NCI-H774 (cell line): ENCODE results near the gene SLC39A11.
A peak's percentile ranks its signal among the peaks of the same experiment; 100 is the strongest.
"Not testable (repeated sequence)": the region's sequence is repeated elsewhere in the genome, so short reads cannot be mapped to it uniquely, and the experiment has no call there.

Experiments
- DNase-seq: peaks from one replicate; lab custom pipeline; 2025; lab: John Stamatoyannopoulos, UW

The SLC39A11 gene

DNA sequence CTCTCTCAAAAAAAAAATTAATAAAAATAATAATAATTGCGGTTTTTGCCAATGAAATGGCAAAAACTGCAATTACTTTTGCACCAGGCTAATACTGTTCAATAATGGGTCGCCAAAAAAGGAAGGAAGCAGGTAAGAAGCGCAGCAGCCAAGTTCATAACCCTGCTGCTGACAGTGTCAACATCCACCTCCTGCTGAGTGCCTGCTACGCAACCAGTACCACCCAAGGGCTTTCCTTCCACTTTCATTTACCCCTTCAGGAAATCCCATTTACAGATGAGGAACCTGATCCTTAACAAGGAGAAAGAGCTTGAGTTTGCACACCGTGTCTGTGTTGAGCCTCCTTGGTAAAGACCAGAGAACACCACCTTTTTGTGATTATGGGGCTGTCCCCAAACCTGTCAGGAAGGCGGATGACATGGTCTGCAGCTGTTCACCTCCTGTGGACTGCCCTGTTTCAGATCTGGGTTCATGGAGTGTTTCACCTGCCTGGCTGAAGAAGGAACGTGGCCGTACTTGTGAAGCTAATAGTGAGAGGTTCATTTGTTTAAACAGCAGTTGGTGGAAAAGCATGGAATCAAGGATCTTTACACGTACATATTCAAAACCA lies 378.0 kb downstream of the SLC39A11 start:
- peak; percentile 34 for DNase-seq

DNA sequence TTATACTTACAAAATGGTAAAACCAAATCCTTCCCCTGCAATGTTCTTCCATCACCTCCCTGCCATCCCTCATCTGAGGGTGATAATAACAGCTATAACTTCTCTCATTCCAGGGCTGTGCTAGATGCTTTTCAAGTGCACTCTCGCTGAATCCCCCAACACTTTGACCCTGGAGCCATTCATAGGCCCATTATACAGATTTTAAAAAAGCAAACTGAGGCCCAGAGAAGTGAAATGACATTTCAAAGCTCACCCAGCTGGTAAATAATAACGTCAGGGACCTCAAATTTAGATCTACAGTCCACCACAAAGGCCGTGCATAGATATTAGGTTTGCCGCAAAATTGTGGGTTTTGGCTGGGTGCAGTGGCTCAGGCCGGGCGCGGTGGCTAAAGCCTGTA lies 378.8 kb downstream of the SLC39A11 start:
- no peak for DNase-seq

DNA sequence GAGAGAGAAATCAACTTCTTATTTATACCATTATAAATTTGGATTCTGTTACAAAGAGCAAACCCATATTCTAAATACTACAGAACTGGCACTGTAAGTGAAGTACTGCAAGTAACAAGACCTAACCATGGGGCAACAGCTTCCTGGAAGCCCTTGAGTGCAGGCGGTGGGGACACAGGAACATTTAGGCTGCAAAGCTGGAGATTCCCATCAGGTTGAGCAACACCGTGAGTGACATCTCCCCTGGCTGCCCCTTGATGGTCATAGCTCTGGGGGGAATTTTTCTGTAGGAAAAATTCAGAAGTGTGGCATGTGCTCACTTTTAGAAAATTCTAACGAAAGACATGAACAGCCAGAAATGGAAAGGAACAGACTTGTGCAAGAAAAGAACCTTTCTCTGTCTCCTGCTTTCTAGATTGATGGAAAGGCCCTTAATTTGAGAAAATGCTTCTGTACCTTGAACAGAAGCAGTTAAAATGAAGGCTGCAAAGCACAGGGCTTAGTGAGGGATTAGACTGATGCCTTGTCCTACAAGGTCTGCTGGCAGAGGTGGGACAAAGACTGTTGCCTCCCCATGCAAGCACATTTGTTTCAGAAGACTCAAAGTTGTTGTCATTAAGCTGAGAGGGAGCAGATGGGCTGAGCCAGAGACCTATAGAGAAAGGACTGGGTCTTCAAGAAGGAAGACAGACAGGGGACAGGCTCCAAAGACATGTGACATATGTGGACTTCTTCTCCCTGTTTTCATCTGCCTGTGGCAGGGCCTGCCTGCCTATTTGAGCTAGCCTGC lies 380.8 kb downstream of the SLC39A11 start:
- DNase-seq = no peak

DNA sequence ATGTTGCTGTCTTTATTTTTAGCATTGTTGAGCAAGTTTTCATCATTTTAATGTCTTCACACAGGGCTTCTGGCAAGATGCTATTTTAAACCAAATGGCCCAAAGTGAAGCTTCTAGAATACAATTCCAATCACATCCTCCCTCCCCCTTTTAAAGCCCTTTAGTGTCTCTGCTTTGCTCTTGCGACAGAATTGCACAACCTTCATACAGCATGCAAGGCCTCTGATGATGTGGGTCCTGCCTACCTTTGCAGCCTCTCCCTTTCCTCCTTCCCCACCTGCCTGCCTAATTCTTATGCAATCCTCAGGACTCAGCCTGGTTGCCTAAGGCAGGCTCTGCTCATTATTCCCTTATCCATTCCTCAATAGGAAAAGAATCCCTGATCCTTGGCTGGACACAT lies 381.7 kb downstream of the SLC39A11 start:
- no peak for DNase-seq

DNA sequence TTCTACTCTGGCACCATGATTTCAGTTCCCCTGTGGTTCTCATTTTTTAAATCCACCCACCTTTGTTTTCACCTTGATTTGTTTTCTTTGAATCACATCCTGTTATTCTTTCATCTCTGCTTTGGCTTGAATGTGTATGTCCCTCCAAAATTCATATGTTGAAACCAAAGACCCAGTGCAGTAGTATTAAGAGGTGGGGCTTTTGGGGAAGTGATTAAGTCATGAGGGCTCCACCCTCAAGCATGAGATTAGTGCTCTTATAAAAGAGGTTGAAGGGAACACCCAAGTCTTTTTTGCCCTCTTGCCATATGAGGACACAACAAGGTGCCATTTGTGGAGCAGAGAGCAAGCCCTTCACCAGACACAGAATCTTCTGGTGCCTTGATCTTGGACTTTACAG lies 382.3 kb downstream of the SLC39A11 start:
- no peak for DNase-seq

DNA sequence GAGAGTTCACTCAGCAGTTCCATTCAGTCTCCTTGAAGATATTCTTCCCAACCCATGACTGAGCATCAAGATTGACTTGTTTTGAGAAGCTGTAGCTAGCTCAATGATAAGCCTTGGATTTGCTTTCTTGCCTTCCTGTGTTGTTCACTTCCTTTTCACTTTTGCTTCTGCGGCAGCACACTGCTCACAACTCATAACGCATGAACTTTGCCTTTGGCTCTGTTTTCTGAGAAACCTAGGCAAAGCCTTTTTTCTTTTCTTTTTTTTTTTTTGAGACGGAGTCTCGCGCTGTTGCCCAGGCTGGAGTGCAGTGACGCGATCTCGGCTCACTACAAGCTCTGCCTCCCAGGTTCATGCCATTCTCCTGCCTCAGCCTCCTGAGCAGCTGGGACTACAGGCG lies 383.8 kb downstream of the SLC39A11 start:
- not testable (repeated sequence) for DNase-seq

DNA sequence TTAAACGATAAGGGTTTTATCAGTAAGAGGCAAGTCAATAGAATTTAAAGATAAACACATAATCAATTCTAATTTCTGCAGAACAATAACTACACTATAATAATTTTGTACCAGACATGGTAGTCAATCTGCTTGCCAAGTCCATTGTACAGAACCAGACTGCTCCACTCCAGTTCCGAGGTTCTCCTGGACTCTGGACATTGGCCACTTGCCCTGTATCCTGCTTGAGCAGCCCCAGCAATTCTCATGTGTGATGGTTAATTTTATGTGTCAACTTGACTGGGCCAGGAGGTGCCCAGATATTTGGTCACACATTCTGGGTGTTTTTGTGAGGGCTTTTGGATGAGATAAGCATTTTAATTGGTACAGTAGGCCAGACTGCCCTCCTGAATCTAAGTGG lies 384.6 kb downstream of the SLC39A11 start:
- DNase-seq = no peak

DNA sequence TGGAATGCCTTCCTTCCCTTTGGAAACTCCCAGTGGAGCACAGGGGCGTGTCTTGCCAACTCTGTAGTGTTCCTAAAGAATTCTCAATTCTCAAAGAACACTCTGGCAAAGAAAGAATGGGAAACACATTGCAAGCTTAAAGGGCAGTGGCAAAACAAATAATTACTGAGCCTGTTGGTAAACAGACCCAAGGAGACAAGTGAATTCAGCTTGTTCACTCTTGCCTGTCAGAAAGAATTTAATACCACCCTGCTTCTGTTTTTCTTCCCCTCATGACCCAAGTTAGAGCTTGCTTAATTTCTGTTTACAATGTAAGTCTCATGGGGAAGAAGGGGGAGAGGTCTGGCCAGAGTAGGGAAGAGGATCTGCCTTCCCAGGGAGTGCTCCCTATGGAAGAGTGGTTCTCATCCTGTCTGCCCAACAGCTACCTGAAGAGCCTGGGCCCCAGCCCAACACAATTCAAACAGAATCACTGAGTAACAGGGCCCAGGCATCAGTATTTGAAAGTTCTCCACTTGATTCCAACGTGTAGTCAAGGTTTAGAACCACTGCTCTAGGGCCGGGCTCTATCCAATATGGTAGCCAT lies 386.0 kb downstream of the SLC39A11 start:
- DNase-seq = no peak

DNA sequence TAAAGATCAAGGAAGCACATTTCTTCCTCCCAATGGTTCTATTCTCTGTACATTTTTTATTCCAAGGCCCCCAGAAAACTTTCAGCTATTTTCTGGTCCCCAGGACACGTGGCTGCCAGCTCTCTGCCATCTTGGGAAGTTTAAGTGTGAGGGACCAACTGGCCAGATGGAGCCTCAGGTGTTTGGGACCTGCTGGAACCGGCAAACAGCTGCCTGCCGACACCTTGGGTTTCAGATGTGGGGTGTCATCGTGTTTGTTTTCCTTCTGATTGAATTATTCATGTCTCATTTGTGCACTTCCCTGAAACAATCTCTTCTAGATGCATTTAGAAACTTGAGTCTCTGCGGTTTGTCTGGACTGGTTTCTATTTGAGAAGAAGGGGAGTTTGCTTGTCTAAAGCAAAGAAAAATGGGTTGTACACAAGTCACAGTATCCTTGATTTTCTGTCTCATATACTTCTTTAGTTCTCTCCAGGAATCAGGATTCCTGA lies 386.5 kb downstream of the SLC39A11 start:
- DNase-seq = no peak

DNA sequence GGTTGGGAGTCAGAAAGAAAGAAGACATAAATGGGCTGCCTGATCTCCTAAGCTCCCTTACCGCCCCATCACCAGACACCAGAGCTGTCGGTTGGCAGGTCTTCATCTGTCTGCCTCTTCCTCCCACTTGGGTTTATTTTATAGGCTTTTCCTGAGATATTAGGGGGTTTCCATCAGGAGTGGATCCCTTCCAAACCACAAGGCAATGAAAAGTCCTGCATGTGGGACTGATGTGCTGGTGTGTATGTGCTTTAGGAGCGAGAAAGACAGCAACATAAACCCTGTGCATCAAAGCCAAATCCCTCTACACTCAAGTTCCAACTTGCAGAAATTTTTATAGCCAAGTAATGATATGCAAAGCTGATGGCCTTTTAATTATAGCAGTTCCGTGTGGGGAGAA lies 389.5 kb downstream of the SLC39A11 start:
- no peak for DNase-seq

DNA sequence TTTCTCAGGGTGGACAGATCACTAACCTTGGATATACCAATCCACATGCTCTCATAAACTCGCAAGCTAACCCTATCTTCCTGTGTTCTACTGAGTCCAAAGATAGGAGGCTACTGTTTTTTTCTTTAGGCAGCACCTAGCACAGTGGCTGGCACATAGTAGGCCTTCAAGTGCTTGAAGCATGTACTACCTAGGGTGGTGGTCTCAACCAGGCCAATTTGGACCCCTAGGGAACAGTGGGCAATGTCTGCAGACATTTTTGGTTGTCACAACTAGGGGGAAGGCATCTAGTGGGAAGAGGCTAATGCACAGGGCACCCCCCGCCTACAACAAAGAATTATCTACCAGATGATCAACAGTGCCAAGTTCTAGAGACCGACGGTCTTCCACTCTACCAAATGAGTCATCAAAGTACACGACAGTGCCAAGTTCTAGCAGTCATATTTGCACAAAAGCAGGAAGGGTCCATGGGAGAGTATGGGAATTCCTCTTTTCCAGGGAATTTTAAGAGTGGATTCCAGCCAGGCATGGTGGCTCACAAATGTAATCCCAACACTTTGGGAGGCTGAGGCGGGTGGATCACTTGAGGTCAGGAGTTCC lies 390.3 kb downstream of the SLC39A11 start:
- DNase-seq = no peak

DNA sequence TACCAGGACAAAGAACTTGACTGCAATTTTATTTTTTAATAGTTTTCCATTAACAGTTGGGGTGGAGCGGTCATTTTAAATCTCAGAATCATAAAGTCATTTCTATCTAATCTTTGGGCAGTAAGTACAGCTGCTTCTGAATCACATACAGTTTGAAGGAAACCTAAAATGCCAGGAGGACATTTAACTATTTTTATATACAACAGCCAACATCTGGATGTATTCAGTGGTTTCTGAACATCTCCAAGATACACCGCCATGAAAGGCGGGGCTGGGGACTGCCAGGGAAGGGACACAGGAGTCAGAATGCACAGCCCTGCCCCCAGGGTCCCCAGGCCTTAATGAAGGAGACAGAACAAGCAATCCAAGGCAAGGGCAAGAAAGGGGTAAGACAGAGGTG lies 392.3 kb downstream of the SLC39A11 start:
- no peak for DNase-seq

DNA sequence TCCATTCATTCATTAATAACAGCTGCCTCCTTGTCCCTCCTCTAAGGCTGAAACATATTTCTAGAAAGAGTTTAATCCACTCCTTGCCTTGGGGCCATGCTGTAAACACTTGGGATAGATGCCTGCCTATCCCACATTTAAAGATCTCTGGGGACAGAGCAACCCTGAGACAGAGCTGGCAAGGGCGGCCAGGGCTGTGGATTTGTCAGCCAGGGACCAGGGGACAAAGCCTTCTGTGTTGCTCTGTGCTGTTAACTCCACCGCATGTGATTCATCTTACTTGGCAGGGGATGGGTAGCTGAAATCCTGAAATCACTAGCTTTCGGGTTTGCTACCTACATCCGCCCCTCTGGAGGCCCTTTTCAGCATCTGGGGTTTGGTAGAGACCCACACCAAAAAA lies 392.9 kb downstream of the SLC39A11 start:
- DNase-seq = no peak

DNA sequence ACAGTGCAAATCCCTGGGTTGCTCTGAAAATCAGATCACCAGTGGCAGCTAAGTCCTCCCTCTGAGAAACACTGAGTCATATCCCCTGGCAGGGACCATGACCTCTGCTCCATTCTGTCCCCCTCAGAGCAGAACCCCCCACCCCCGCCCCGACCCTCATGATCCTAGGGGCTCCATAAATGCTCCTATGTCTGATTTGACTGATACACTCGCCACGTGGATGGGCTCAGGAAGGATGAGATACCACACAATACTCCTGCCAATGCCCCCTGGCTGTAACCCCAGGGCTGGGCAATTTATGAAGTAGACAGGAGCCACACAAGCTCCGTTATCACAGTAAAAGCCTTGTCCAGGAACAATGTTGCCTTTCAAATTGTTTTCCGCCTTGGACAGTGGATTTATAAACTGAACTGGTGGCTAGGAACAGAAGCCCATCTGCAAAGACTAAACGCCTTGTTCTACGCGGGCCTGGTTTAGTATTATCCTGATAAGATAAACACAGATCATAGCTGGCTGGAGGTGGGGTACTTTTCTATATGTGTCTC lies 394.8 kb downstream of the SLC39A11 start:
- no peak for DNase-seq

DNA sequence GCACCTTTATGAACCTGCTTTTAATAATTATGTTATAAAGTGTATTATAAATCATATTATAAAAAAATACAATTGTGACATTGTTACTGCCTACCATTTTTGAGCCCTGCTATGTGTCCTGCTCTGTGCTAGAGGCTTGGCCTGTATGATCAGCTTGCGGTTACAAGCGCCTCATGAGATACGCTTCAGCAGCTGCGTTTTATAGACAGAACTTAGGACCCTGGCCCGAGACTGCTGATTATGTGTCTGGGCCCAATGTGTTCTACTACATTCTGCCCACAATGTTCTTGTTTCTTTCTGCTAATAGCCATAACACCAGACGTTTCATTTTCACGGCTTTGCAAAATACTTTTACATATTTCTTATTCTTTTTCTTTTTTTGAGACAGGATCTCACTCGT lies 395.8 kb downstream of the SLC39A11 start:
- no peak for DNase-seq

DNA sequence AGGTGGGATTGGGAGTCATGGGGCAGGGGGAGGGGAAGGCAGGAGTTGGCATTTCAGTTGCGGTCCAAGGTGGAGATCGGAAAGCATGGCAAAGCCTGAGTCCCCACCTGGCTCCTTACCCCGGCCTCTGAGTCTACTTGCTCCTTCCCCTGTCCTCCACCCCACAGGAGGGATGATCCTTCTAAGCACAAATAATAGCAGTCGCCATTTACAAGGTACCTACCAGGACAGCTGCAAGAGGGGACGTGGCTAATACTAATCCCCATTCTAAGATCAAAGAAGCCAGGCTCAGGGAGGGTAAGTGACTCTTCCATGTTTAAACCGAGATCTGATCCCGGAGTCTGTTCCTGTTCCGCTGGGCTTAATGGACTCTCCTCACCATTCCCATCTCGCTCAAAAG lies 396.3 kb downstream of the SLC39A11 start:
- DNase-seq = no peak

DNA sequence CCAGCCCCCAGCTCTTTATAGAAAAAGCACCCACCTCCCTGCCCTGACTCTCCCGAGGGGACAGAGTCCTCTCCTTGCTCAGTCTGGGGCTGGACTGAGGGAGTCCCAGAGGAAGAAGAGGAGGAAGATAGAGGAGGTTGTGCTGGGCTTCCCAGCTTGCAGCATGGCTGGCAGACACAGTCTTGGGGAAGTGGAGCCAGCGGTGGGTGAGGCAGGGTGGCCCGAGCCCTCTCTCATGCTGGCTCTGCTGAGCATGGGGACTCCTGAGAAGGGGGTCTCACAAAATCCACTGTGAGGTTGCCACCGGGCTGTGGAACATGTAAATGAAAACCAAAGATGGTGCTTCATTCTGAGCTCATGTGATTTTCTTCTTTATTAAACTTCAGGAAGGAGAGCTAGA lies 398.5 kb downstream of the SLC39A11 start:
- DNase-seq = no peak

DNA sequence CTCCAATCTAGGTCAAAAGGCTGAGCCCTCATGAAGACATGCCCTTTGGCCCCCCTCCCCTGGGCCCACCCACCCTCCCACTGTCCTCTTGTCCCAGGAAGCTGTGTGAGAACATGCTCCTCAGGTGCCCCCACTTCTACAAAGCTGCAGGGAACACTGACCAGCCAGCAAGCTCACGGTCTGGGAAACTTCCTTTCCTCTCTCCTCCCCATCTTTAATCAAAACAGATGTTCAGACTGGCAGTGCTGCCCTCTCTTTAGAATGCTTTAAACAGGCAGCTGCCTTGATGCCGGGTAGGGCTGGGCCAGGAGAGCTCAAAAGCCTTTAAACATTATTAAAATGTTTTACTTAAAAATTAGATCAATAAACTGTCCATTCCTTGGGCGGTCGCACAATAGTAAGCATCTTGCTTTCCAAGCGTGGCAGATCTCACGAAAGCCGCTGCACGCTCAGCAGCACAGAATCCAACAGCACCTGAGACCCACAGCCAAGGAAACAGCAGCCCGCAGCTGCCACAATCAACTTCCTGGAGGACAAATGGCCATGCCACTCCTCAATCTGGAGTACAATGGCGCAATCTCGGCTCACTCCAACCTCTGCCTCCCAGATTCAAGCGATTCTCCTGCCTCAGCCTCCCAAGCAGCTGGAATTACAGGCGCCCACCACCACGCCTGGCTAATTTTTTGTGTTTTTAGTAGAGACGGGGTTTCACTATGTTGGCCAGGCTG lies 399.2 kb downstream of the SLC39A11 start:
- no peak for DNase-seq

DNA sequence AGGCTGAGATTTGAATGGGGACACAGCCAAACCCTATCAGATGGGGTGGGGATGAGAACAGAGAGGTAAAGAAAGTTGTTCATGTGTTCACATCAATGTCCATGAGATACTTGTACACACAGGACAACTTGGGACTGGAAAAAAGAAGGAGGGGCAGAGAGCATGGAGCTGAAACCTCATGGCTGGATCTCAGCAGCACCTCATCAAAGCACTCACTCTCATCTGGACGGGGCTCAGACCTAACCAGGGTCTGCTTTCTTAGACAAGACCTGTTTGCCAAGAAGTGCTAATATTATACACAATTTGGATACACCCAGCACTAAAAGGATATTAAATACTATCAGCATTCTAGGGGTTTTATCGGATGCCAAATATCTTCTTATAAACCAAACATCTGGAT lies 399.8 kb downstream of the SLC39A11 start:
- DNase-seq = no peak

DNA sequence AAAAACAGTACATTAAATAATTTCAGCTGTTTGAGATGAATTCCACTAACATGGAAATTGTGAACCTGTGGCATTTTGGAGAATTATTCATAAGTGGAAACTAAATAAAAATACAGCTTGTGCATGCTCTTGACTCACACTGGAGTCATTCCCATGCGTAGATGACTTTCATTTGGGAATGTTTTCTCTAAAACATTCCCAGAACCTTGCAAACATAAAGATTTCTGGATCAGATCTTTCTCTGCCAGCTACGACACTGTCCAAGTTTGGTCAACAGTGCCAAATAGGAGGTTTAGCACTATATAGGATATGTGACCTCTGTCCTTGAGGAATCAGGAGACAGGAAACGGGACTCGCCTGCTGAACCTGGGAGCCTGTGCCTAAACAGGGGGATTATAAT lies 400.9 kb downstream of the SLC39A11 start:
- DNase-seq = no peak

DNA sequence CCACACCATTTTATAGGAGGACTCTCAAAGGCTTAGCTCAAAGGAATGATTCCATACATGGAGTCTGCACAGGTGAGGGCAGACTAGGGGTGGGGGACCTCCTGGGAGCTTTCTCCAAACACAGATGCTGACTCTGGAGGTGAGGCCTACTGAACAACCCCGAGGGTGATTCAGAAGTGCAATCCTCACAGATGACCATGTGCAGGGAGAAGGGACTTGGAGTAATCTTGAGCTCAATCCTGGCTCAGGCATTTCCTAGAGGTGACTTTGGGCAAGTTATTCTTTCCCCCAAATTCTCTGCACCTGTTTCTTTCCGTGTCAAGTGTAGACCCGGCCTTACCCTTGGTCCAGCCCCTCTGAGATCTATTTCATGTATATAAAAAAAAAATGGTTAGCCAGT lies 401.5 kb downstream of the SLC39A11 start:
- DNase-seq = no peak

DNA sequence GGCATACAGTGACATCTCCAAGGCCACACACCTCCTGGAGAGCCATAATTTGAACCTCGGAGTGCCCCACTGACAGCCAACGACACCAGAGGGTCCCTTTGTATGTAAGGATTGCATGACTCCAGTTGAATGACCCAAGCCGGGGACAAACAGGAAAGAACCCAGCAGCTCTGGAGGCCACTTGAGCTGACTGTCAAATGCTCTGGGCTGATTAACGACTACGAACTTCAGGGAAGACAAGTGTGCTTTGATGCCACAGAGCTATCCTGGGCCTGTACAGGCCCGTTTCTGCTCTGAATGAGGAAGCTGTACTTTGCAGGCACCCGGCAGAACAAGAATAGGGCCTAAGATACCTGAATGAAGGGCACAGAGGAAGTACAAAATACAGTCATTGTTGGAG lies 404.6 kb downstream of the SLC39A11 start:
- peak; percentile 6 for DNase-seq
